Uterus (tissue), 4 donors: Measurements from ENCODE around the gene CCT3. TPM values are rescaled to one million over a fixed set of nuclear protein-coding genes. Genes with fewer than 3 reads are reported as not detected.

Experiments used
- DNase-seq, 2 donors: peaks; one replicate each; pipeline ENCODE4 v3.0.0-alpha.2; 2019 to 2020
- H3K27ac ChIP-seq, 2 donors: fragments of 200-600 bp; sonication (generic); 1 replicate in 1 of 2; 2 replicates in 1 of 2; pipeline ENCODE4 v1.5.1; 2016 to 2018
- H3K27me3 ChIP-seq, 2 donors: fragments of 200-600 bp; sonication (generic); one replicate each; pipeline ENCODE4 v1.5.1; 2018 to 2019; ENCODE audit warnings: control low read depth in 1 of 2
- H3K36me3 ChIP-seq, 2 donors: fragments of 200-600 bp; sonication (generic); one replicate each; pipeline ENCODE4 v1.5.1; 2019; ENCODE audit warnings: control low read depth in 1 of 2
- H3K4me1 ChIP-seq, 2 donors: fragments of 200-600 bp; sonication (generic); one replicate each; pipeline ENCODE4 v1.5.1; 2018 to 2019; ENCODE audit warnings: control low read depth in 1 of 2
- H3K4me3 ChIP-seq, 2 donors: fragments of 200-600 bp; sonication (generic); 1 replicate in 1 of 2; 2 replicates in 1 of 2; pipeline ENCODE4 v1.5.1; 2018 to 2019; ENCODE audit warnings: mild to moderate bottlenecking in 1 of 2
- H3K9me3 ChIP-seq, 2 donors: fragments of 200-600 bp; sonication (generic); one replicate each; pipeline ENCODE4 v1.5.1; 2019; ENCODE audit warnings: control low read depth in 1 of 2
- CTCF ChIP-seq, 4 experiments: fragments of 200-600 bp in 2 of 4; fragments of 450-650 bp in 2 of 4; sonication (generic) in 2 of 4; IDR thresholded peaks; one replicate each; pipeline ENCODE4 v1.5.1; 2016 to 2019; ENCODE audit warnings: antibody characterized with exemption in 4 of 4, mild to moderate bottlenecking in 2 of 4, moderate library complexity in 1 of 4
- POLR2A ChIP-seq, 2 donors: fragments of 450-650 bp; IDR thresholded peaks; one replicate each; pipeline ENCODE4 v1.6.1; 2016; ENCODE audit warnings: antibody characterized with exemption in 2 of 2, mild to moderate bottlenecking in 1 of 2, moderate library complexity in 1 of 2
- intact Hi-C: fragments of 100-400 bp; cut with DNase I; formaldehyde crosslinking; loops from one replicate; pipeline ENCODE4 v1.15.1; 2023; ENCODE audit warnings: low total_unique reads
- total RNA-seq, 4 donors: library from RNA; depleted of rRNA in 3 of 4; stranded (reverse); fragments of >200 nt in 3 of 4; gene quantifications; one replicate each; pipeline versions ENCODE4 v1.1.0 to v1.2.4, GENCODE V29; 2014 to 2023
- donor health status: DM: yes; HTN: yes; CAD: no.

Gene CCT3
- total RNA-seq, result 100 to 1,000 TPM; 114 to 267 (median 192) TPM

GRCh38 chr1:156338180-156338976 is at the start of gene CCT3, which contains the start of gene TSACC:
Gene CCT3, minus strand, starts transcription at chr1:156338292. Its CDS starts 108 bp downstream, at chr1:156338184.
Gene TSACC, plus strand, starts transcription at chr1:156338526. Its CDS starts 1,232 bp downstream, at chr1:156339758.
- no peak for TF ChIP-seq CTCF (IDR thresholded peaks at IDR 0.05)
- TF ChIP-seq POLR2A (IDR thresholded peaks at IDR 0.05), result peak; percentile 8 to 56
- intact Hi-C loops, result no loop called here

GRCh38 chr1:156387870-156388173 is 49.7 kb upstream of the CCT3 start:
- no peak for TF ChIP-seq CTCF (IDR thresholded peaks at IDR 0.05)
- no peak for TF ChIP-seq POLR2A (IDR thresholded peaks at IDR 0.05)
- no peak overlapping the region for H3K27ac ChIP-seq
- intact Hi-C loops, result loop anchor here (5.0 kb wide), 1 partner anchor 54 kb away; no protein-coding TSS in a partner anchor
- DNase-seq, result no peak
- no peaks in the 10 kb centered on the region for H3K9me3 ChIP-seq
- no peaks in the 10 kb centered on the region for H3K27me3 ChIP-seq
- H3K4me1 ChIP-seq, result peaks cover 0 to 4% of the 10 kb centered on the region in 2 donors
- H3K4me3 ChIP-seq, result no peak overlapping the region
- no peaks in the 10 kb centered on the region for H3K36me3 ChIP-seq

More at GRCh38 chr1:156338180-156338976, at the start of gene CCT3, which contains the start of gene TSACC:
- no peaks in the 10 kb centered on the region for H3K36me3 ChIP-seq
- H3K27ac ChIP-seq, result peak within 1 kb of the TSS; percentile 79 to 94
- no peaks in the 10 kb centered on the region for H3K9me3 ChIP-seq
- peak within 1 kb of the TSS; percentile 84 for H3K4me3 ChIP-seq
- no peaks in the 10 kb centered on the region for H3K27me3 ChIP-seq
- peak; percentile 99 to 100 for DNase-seq
- H3K4me1 ChIP-seq, result peaks cover 0 to 12% of the 10 kb centered on the region in 2 donors

GRCh38 chr1:156386949-156387869 is 49.1 kb upstream of the CCT3 start:
- TF ChIP-seq POLR2A (IDR thresholded peaks at IDR 0.05) (no peak), CTCF (IDR thresholded peaks at IDR 0.05) (no peak)
- Histone ChIP-seq H3K27ac (no peak overlapping the region), H3K27me3 (no peaks in the 10 kb centered on the region), H3K4me3 (no peak overlapping the region), H3K9me3 (no peaks in the 10 kb centered on the region), H3K36me3 (no peaks in the 10 kb centered on the region), H3K4me1 (peaks cover 0 to 4% of the 10 kb centered on the region in 2 donors)
- intact Hi-C loops, result loop anchor here (5.0 kb wide), 1 partner anchor 55 kb away; no protein-coding TSS in a partner anchor
- DNase-seq, result no peak

GRCh38 chr1:156386134-156386901 is 48.2 kb upstream of the CCT3 start:
- H3K27me3 ChIP-seq, result no peaks in the 10 kb centered on the region
- intact Hi-C loops, result loop anchor here (5.0 kb wide), 1 partner anchor 56 kb away; no protein-coding TSS in a partner anchor
- TF ChIP-seq POLR2A (IDR thresholded peaks at IDR 0.05) (no peak), CTCF (IDR thresholded peaks at IDR 0.05) (no peak)

More at GRCh38 chr1:156386134-156386901, 48.2 kb upstream of the CCT3 start:
- DNase-seq, result no peak
- Histone ChIP-seq H3K36me3 (no peaks in the 10 kb centered on the region), H3K4me1 (peaks cover 0 to 4% of the 10 kb centered on the region in 2 donors), H3K9me3 (no peaks in the 10 kb centered on the region), H3K27ac (no peak overlapping the region), H3K4me3 (no peak overlapping the region)
